Measurements from ENCODE around the gene ZFAND3. TPM values are rescaled to one million over a fixed set of nuclear protein-coding genes. Genes with fewer than 3 reads are reported as not detected.

Gene ZFAND3
- total and polyA plus RNA-seq, 2 donors (not counting 3 experiments of a cell fraction or from before 2014, with no cell fraction given), result 15.4 to 54.2 TPM

DNA sequence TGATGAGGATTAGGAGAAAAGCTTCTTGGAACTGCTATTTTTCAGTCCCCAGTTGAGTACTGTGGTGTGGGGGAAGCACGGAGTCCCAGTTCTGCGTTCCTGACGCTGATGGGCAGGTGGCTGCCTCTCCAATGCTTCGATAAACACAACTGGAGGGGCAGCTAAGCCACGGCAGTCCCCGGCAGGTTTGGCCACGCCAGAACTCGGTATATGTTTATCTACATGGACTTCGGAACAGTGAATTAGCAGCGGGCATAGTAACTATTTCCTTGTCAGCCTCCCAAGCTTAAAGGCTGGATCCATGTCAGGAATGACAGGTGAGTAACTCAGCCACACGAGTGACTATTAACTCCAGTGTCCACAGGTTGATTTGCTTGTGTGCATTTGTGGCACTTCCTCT, 354.4 kb downstream of the ZFAND3 start:
- Histone ChIP-seq H3K9ac (replicated peaks; ENCODE audit: extremely low read depth, insufficient read depth, low read length) (no peak overlapping the region), H3K4me1 (ENCODE audit: control insufficient read depth, extremely low read depth, insufficient read depth, low read length) (no peaks in the 10 kb centered on the region), H3K27ac (ENCODE audit: insufficient read depth, low read depth, low read length) (no peak overlapping the region), H3K9me1 (replicated peaks; ENCODE audit: control insufficient read depth, extremely low read depth, insufficient read depth, low read length) (no peaks in the 10 kb centered on the region), H3K4me2 (ENCODE audit: insufficient read depth, low read length) (no peak overlapping the region), H2AFZ (ENCODE audit: low read depth, low read length) (no peak overlapping the region), H4K20me1 (replicated peaks; ENCODE audit: control insufficient read depth, extremely low read depth, insufficient read depth, low read length) (no peaks in the 10 kb centered on the region), H3K9me3 (replicated peaks; ENCODE audit: control insufficient read depth, insufficient read depth, low read length) (no peaks in the 10 kb centered on the region), H3K4me3 (replicated peaks in 1 of 3; ENCODE audit: insufficient read depth in 1 of 3, low read depth in 1 of 3, low read length in 3 of 3) (no peak overlapping the region), H3K27me3 (ENCODE audit: control insufficient read depth in 2 of 2, insufficient read depth in 2 of 2, low read length in 2 of 2) (no peaks in the 10 kb centered on the region), H3K36me3 (ENCODE audit: control insufficient read depth in 2 of 2, extremely low read depth in 1 of 2, insufficient read depth in 2 of 2, low read length in 2 of 2) (no peaks in the 10 kb centered on the region), H3K79me2 (ENCODE audit: control insufficient read depth, insufficient read depth, low read length) (no peaks in the 10 kb centered on the region)
- no peak for DNase-seq (ENCODE audit: low read depth, low spot score)
- dilution Hi-C loops (cut with MboI; ENCODE audit: extremely low pct_ligation_motif_present, low sequenced_read_pairs) (no loop called here), intact Hi-C loops (cut with micrococcal nuclease) (no loop called here)
- no TSS peak for BruUV-seq (replicated peaks)
- POLR2A ChIA-PET, result no interaction called here
- CTCF ChIA-PET, result interaction anchor here (1.0 kb wide), 1 partner anchor 320 kb away, joined by 3 read pairs; no protein-coding TSS in a partner anchor
- TF ChIP-seq POLR2A (IDR thresholded peaks at IDR 0.05; ENCODE audit: low read depth, low read length) (no peak), EZH2 (IDR thresholded peaks at IDR 0.05; ENCODE audit: borderline replicate concordance, low read depth, low read length, severe bottlenecking) (no peak), JUN (IDR thresholded peaks at IDR 0.05; ENCODE audit: borderline replicate concordance, insufficient read depth, insufficient read length, low read depth) (no peak), FOS (IDR thresholded peaks at IDR 0.05; ENCODE audit: borderline replicate concordance, insufficient read depth, low read length) (no peak), GATA2 (IDR thresholded peaks at IDR 0.05; ENCODE audit: insufficient read depth, insufficient read length, low read depth, low read length) (no peak), MYC (IDR thresholded peaks at IDR 0.05; ENCODE audit: low read depth, low read length) (no peak), POLR2AphosphoS5 (IDR thresholded peaks at IDR 0.05; ENCODE audit: insufficient read depth, low read depth, low read length) (no peak)
- TF ChIP-seq, protein P1, sequence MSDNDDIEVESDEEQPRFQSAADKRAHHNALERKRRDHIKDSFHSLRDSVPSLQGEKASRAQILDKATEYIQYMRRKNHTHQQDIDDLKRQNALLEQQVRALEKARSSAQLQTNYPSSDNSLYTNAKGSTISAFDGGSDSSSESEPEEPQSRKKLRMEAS (IDR thresholded peaks at IDR 0.05; ENCODE audit: insufficient read depth, insufficient read length), result no peak
- TF ChIP-seq, protein P2, sequence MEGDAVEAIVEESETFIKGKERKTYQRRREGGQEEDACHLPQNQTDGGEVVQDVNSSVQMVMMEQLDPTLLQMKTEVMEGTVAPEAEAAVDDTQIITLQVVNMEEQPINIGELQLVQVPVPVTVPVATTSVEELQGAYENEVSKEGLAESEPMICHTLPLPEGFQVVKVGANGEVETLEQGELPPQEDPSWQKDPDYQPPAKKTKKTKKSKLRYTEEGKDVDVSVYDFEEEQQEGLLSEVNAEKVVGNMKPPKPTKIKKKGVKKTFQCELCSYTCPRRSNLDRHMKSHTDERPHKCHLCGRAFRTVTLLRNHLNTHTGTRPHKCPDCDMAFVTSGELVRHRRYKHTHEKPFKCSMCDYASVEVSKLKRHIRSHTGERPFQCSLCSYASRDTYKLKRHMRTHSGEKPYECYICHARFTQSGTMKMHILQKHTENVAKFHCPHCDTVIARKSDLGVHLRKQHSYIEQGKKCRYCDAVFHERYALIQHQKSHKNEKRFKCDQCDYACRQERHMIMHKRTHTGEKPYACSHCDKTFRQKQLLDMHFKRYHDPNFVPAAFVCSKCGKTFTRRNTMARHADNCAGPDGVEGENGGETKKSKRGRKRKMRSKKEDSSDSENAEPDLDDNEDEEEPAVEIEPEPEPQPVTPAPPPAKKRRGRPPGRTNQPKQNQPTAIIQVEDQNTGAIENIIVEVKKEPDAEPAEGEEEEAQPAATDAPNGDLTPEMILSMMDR (IDR thresholded peaks at IDR 0.05; ENCODE audit: extremely low read depth in 1 of 2, insufficient read depth in 1 of 2, low read depth in 1 of 2, low read length in 2 of 2), result no peak
- FAIRE-seq, result no peak
